NB4 (cell line): ENCODE results near the gene ANKRD52.

ENCODE experiments used
- CTCF ChIP-seq: IDR thresholded peaks from one replicate; pipeline ENCODE4 v1.5.1; 2012; ENCODE audit warnings: low read depth, low read length
- MYC ChIP-seq: IDR thresholded peaks from 2 replicates; pipeline ENCODE4 v1.6.1; 2011; ENCODE audit warnings: low read depth, low read length
- POLR2A ChIP-seq: IDR thresholded peaks from 2 replicates; pipeline ENCODE4 v1.6.1; 2011; ENCODE audit warnings: mild to moderate bottlenecking; ENCODE audit not compliant: insufficient read length; ENCODE audit errors: extremely low read depth

DNA sequence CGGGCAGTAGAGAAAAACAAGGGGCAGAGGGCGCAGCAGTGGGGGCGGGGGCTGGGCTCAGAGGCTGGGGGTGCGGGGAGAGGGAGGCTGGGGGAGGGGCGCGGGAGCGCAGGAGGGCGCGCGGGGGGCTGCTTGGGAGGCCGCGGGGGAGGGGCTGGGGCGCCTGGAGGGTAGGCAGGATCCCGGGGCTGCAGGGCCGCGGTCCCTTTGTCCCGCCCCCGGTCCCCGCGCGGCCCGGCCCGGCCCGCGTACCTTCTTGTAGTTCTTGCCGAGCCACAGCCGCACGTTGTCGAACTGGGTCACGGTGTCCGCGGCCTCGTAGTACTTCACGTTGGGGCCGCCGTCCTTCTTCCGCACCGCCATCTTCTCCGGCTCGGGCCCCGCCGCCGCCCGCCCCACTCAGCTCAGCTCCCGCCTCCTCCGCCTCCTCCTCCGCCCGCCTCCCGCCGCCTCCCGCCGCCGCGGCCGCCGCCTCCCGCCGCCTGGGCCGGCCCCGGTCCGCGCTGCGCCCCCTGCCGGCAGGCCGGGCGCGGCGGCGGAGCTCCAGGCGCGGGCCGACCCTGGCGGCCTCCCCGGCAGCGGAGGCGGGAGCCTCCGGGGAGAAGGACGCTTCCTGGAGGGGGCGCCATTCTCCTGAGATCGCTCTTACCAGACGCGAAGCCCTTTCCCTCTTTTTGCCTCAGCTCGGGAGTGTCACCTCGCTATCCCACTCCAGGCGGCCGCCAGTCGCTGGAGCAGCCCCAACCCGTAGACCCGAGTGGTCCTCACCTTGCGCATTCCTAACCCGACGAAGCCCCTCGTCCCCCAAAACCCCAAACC lies 68.9 kb downstream of the ANKRD52 start, which contains the start of gene SMARCC2:
- no peak for TF ChIP-seq MYC
- peak; percentile 45 for TF ChIP-seq POLR2A
- TF ChIP-seq CTCF: peak; percentile 71
